GM12878 (cell line): Measurements from ENCODE around the gene FAM222A. TPM values are rescaled to one million over a fixed set of nuclear protein-coding genes. Genes with fewer than 3 reads are reported as not detected.

Experiments
- ATAC-seq: fragments of 200-7000 bp; cut with Tn5 transposase; 3 replicates; pipeline ENCODE4 v1.9.1; 2020; ENCODE audit warnings: mild to moderate bottlenecking, moderate library complexity
- BruUV-seq: library from RNA; stranded (reverse); fragments of 400-500 nt; replicated peaks from 2 replicates; lab custom pipeline; 2021; lab: Mats Ljungman, UMichigan
- CTCF ChIA-PET: fragments of 300-600 bp; sonication (Branson Sonifier 250); formaldehyde crosslinking; extraction: SDS; loops from one replicate; lab custom pipeline; 2021; ENCODE audit warnings: inconsistent platforms; lab: Yijun Ruan, JAX
- POLR2A ChIA-PET: fragments of 350-600 bp; formaldehyde crosslinking; extraction: SDS; loops from one replicate; lab custom pipeline; 2021; ENCODE audit warnings: inconsistent platforms; lab: Charles Lee
- RAD21 ChIA-PET: fragments of 300-600 bp; sonication (Branson Sonifier 250); formaldehyde crosslinking; loops from one replicate; lab custom pipeline; 2023; ENCODE audit warnings: antibody characterized with exemption; ENCODE audit not compliant: unreplicated experiment; lab: Charles Lee
- SMC1A ChIA-PET: fragments of 300-600 bp; sonication (Branson Sonifier 250); formaldehyde crosslinking; loops from one replicate; lab custom pipeline; 2023; ENCODE audit not compliant: unreplicated experiment, uncharacterized antibody; lab: Charles Lee
- DNase-seq: peaks from one replicate; pipeline ENCODE4 v3.0.0-alpha.2; 2011; ENCODE audit warnings: low read depth, low spot score
- FAIRE-seq: peaks from 3 replicates; lab custom pipeline; 2011; peaks lifted over from hg19 to GRCh38; lab: Jason Lieb, UNC
- H2AFZ ChIP-seq: 2 replicates; pipeline ENCODE4 v1.6.0; 2011; ENCODE audit warnings: low read depth, low read length, control low read depth; ENCODE audit not compliant: control insufficient read depth
- H3K27ac ChIP-seq: 2 replicates; pipeline ENCODE4 v1.5.1; 2011; ENCODE audit warnings: control low read depth; ENCODE audit not compliant: control insufficient read depth, insufficient read depth
- H3K27me3 ChIP-seq, 2 experiments: replicated peaks in 1 of 2; 2 replicates each; pipeline versions ENCODE4 v1.6.0 to v1.6.1; 2011; ENCODE audit warnings: low read length in 1 of 2; ENCODE audit not compliant: control insufficient read depth in 2 of 2, insufficient read depth in 2 of 2
- H3K36me3 ChIP-seq, 2 experiments: 2 replicates each; pipeline ENCODE4 v1.5.1; 2011; ENCODE audit warnings: low read length in 1 of 2; ENCODE audit not compliant: control insufficient read depth in 2 of 2, insufficient read depth in 2 of 2
- H3K4me1 ChIP-seq: 2 replicates; pipeline ENCODE4 v1.6.1; 2011; ENCODE audit warnings: mild to moderate bottlenecking, low read length, moderate library complexity, mixed read lengths; ENCODE audit not compliant: control insufficient read depth, insufficient read depth
- H3K4me2 ChIP-seq: 2 replicates; pipeline ENCODE4 v1.6.0; 2011; ENCODE audit warnings: control low read depth; ENCODE audit not compliant: control insufficient read depth, insufficient read depth
- H3K4me3 ChIP-seq: fragments of 200-600 bp; sonication (generic); 2 replicates; pipeline ENCODE4 v1.5.1; 2016
- H3K79me2 ChIP-seq: 2 replicates; pipeline ENCODE4 v1.6.0; 2011; ENCODE audit warnings: low read length; ENCODE audit not compliant: control insufficient read depth, insufficient read depth
- H3K9ac ChIP-seq: 2 replicates; pipeline ENCODE4 v1.8.0; 2011; ENCODE audit warnings: low read length, control low read depth, mixed read lengths; ENCODE audit not compliant: control insufficient read depth, insufficient read depth
- H3K9me3 ChIP-seq: replicated peaks from 3 replicates; pipeline ENCODE4 v1.5.1; 2011; ENCODE audit warnings: mild to moderate bottlenecking, low read length; ENCODE audit not compliant: control insufficient read depth, insufficient read depth
- H4K20me1 ChIP-seq: 2 replicates; pipeline ENCODE4 v1.6.0; 2011; ENCODE audit not compliant: control insufficient read depth, insufficient read depth
- ATF7 ChIP-seq: fragments of 450-650 bp; IDR thresholded peaks from 2 replicates; pipeline ENCODE4 v1.6.1; 2016; ENCODE audit warnings: low read depth, mild to moderate bottlenecking
- CHD1 ChIP-seq: IDR thresholded peaks from 2 replicates; pipeline ENCODE4 v1.6.1; 2012; ENCODE audit warnings: low read depth, low read length, improper control_type of control experiment
- CHD2 ChIP-seq: IDR thresholded peaks from 2 replicates; pipeline ENCODE4 v1.6.1; 2011; ENCODE audit warnings: low read depth, low read length, improper control_type of control experiment, borderline replicate concordance
- E2F8 ChIP-seq: fragments of 450-650 bp; IDR thresholded peaks from 2 replicates; pipeline ENCODE4 v1.6.1; 2018; ENCODE audit warnings: mild to moderate bottlenecking, low read depth, moderate library complexity; ENCODE audit not compliant: partially characterized antibody
- EGR1 ChIP-seq, 2 experiments: IDR thresholded peaks; 1 replicate in 1 of 2; 2 replicates in 1 of 2; pipeline ENCODE4 v1.6.1; 2011 to 2012; ENCODE audit warnings: low read depth in 2 of 2, low read length in 2 of 2, borderline replicate concordance in 1 of 2, mild to moderate bottlenecking in 1 of 2, moderate library complexity in 1 of 2
- ELK1 ChIP-seq: IDR thresholded peaks from 2 replicates; pipeline ENCODE4 v1.6.1; 2012; ENCODE audit warnings: low read depth, low read length, improper control_type of control experiment
- HSF1 ChIP-seq: fragments of 150-350 bp; IDR thresholded peaks from 2 replicates; pipeline ENCODE4 v1.6.1; 2014; ENCODE audit warnings: mild to moderate bottlenecking, low read depth, low read length
- IRF5 ChIP-seq: fragments of 450-650 bp; IDR thresholded peaks from 2 replicates; pipeline ENCODE4 v1.6.1; 2017; ENCODE audit warnings: borderline replicate concordance
- LARP7 ChIP-seq: fragments of 450-650 bp; IDR thresholded peaks from 2 replicates; pipeline ENCODE4 v1.6.1; 2017; ENCODE audit warnings: mild to moderate bottlenecking
- PKNOX1 ChIP-seq: fragments of 450-650 bp; IDR thresholded peaks from 2 replicates; pipeline ENCODE4 v1.6.1; 2016; ENCODE audit warnings: mild to moderate bottlenecking
- RCOR1 ChIP-seq: conservative IDR thresholded peaks from 2 replicates; pipeline ENCODE4 v1.6.1; 2012; ENCODE audit warnings: low read depth, low read length, improper control_type of control experiment
- TARDBP ChIP-seq: IDR thresholded peaks from 2 replicates; pipeline ENCODE4 v1.6.1; 2016; ENCODE audit warnings: borderline replicate concordance
- WGBS: methylation state at CpG from one replicate; pipeline ENCODE4 v1.1.6; 2016; ENCODE audit warnings: low lambda C conversion rate; ENCODE audit not compliant: insufficient replicate concordance, insufficient coverage; ENCODE audit errors: missing lambda C conversion rate; 5-methylcytosine and 5-hydroxymethylcytosine counted together
- in situ Hi-C: fragments of 300-500 bp; cut with MboI; formaldehyde crosslinking; loops from 9 replicates; pipeline ENCODE4 v1.14.3; 2018; ENCODE audit warnings: mixed read lengths
- intact Hi-C: fragments of 100-400 bp; cut with micrococcal nuclease; formaldehyde crosslinking; loops from one replicate; pipeline ENCODE4 v1.14.2; 2022; ENCODE audit not compliant: unreplicated experiment
- polyA plus RNA-seq, 11 experiments: library from polyadenylated mRNA; depleted of rRNA in 4 of 11; unstranded in 6 of 11; stranded (reverse) in 5 of 11; fragments of >200 nt; fragmentation: Nextera tagmentation in 4 of 11; fragmentation: Illumina TruSeq in 1 of 11; extraction: Ambion mirVana in 4 of 11; extraction: Trizol in 1 of 11; gene quantifications; 1 replicate in 1 of 11; 2 replicates in 10 of 11; pipeline versions ENCODE4 v1.2.1 to v1.2.3, GENCODE V29; 2011 to 2016; ENCODE audit warnings: inconsistent platforms in 2 of 11, missing spikeins in 2 of 11, low read depth in 1 of 11
- total RNA-seq, 4 experiments: library from RNA; depleted of rRNA in 3 of 4; stranded (reverse); fragments of >200 nt in 3 of 4; fragmentation: Illumina TruSeq in 1 of 4; extraction: Trizol in 1 of 4; gene quantifications; 2 replicates each; pipeline versions ENCODE4 v1.2.1 to v1.2.3, GENCODE V29; 2013 to 2021

The FAM222A gene
- total and polyA plus RNA-seq, 10 of the 15 experiments (the other 5 are each of a cell fraction or from before 2014, with no cell fraction given), result 0.04 to 0.49 (median 0.14) TPM; not detected in 3

GRCh38 chr12:109710747-109711595 lies 2.7 kb upstream of the FAM222A start:
- Histone ChIP-seq H3K9me3 (no peaks in the 10 kb centered on the region), H3K4me2 (no peak overlapping the region), H3K79me2 (no peaks in the 10 kb centered on the region), H2AFZ (no peak overlapping the region), H3K27ac (no peak overlapping the region), H4K20me1 (no peaks in the 10 kb centered on the region), H3K4me1 (peaks cover 6% of the 10 kb centered on the region), H3K9ac (no peak overlapping the region), H3K4me3 (no peak overlapping the region), H3K27me3 (peaks cover 0 to 8% of the 10 kb centered on the region in 2 experiments; a peak in 3 of 4 replicates), H3K36me3 (no peaks in the 10 kb centered on the region)
- SMC1A ChIA-PET, result no interaction called here
- ATAC-seq (no peak), DNase-seq (no peak), FAIRE-seq (no peak)
- TF ChIP-seq EGR1 (IDR thresholded peaks at IDR 0.05; ENCODE audit: borderline replicate concordance in 1 of 2, low read depth in 2 of 2, low read length in 2 of 2) (no peak), RCOR1 (no peak), PKNOX1 (no peak), ATF7 (no peak), LARP7 (no peak), ELK1 (no peak), CHD2 (no peak), HSF1 (no peak), IRF5 (no peak), TARDBP (no peak), E2F8 (no peak), CHD1 (no peak)
- 19% methylated on average over 11 of the region's 11 CpGs for WGBS
- RAD21 ChIA-PET, result no interaction called here
- POLR2A ChIA-PET, result no interaction called here
- in situ Hi-C loops (no loop called here), intact Hi-C loops (no loop called here)
- BruUV-seq, result no TSS peak
- CTCF ChIA-PET, result no interaction called here
